ENCODE results near the gene ANKRD1. TPM values are rescaled to one million over a fixed set of nuclear protein-coding genes. Genes with fewer than 3 reads are reported as not detected.
"Not testable (repeated sequence)": the region's sequence is repeated elsewhere in the genome, so short reads cannot be mapped to it uniquely, and the experiment has no call there.

Gene ANKRD1
- total and polyA plus RNA-seq, 2 experiments from 2014 or later: 9.4 to 32.7 TPM

- peak in 1 of 2 donors; percentile 20 for DNase-seq (ENCODE audit: low read depth in 1 of 2, low spot score in 1 of 2)
- H3K36me3 ChIP-seq: peaks cover 43% of the 10 kb centered on the region
- H3K4me3 ChIP-seq: no peak overlapping the region
- no peaks in the 10 kb centered on the region for H3K27me3 ChIP-seq
- H3K27ac ChIP-seq: no peak overlapping the region
- no peak for TF ChIP-seq CTCF (IDR thresholded peaks at IDR 0.05; ENCODE audit: low read depth, low read length)
- no peaks in the 10 kb centered on the region for H3K4me1 ChIP-seq (ENCODE audit: low read depth)
- no peaks in the 10 kb centered on the region for H3K9me3 ChIP-seq (ENCODE audit: low read depth)
These were observed 36.5 kb downstream of the ANKRD1 start for GRCh38 chr10:90884431-90884830.

GRCh38 chr10:90880059-90880719 is 40.7 kb downstream of the ANKRD1 start:
- TF ChIP-seq CTCF (IDR thresholded peaks at IDR 0.05; ENCODE audit: low read depth, low read length): peak; percentile 58
- peak; percentile 17 to 66 for DNase-seq (ENCODE audit: low read depth in 1 of 2, low spot score in 1 of 2)
- H3K9me3 ChIP-seq (ENCODE audit: low read depth); H3K27me3 ChIP-seq; H3K4me1 ChIP-seq (ENCODE audit: low read depth); H3K27ac ChIP-seq; H3K4me3 ChIP-seq: not testable (repeated sequence)
- peaks cover 24% of the 10 kb centered on the region for H3K36me3 ChIP-seq

- DNase-seq (ENCODE audit: low read depth in 1 of 2, low spot score in 1 of 2): no peak
- Histone ChIP-seq H3K9me3 (ENCODE audit: low read depth) (no peaks in the 10 kb centered on the region), H3K4me3 (no peak overlapping the region), H3K36me3 (peaks cover 19% of the 10 kb centered on the region), H3K4me1 (ENCODE audit: low read depth) (no peaks in the 10 kb centered on the region), H3K27me3 (no peaks in the 10 kb centered on the region), H3K27ac (no peak overlapping the region)
- TF ChIP-seq CTCF (IDR thresholded peaks at IDR 0.05; ENCODE audit: low read depth, low read length): no peak
These were observed 41.8 kb downstream of the ANKRD1 start for GRCh38 chr10:90879062-90879461.

- Histone ChIP-seq H3K27me3 (no peaks in the 10 kb centered on the region), H3K9me3 (ENCODE audit: low read depth) (no peaks in the 10 kb centered on the region), H3K4me1 (ENCODE audit: low read depth) (peaks cover 7% of the 10 kb centered on the region), H3K36me3 (peaks cover 7% of the 10 kb centered on the region), H3K27ac (no peak overlapping the region), H3K4me3 (peak overlapping the region; percentile 93)
- no peak for TF ChIP-seq CTCF (IDR thresholded peaks at IDR 0.05; ENCODE audit: low read depth, low read length)
- DNase-seq (ENCODE audit: low read depth in 1 of 2, low spot score in 1 of 2): no peak
These were observed 48.3 kb downstream of the ANKRD1 start for GRCh38 chr10:90872648-90873020.

GRCh38 chr10:90871766-90872647 is 48.9 kb downstream of the ANKRD1 start, which contains the start of gene RPP30:
Gene RPP30 (plus strand): TSS chr10:90871974. CDS start chr10:90871987, 13 bp downstream.
- Histone ChIP-seq H3K27me3 (no peaks in the 10 kb centered on the region), H3K4me3 (peak within 1 kb of the TSS; percentile 93), H3K9me3 (ENCODE audit: low read depth) (no peaks in the 10 kb centered on the region), H3K4me1 (ENCODE audit: low read depth) (peaks cover 7% of the 10 kb centered on the region), H3K36me3 (peaks cover 7% of the 10 kb centered on the region), H3K27ac (peak within 1 kb of the TSS; percentile 81)
- TF ChIP-seq CTCF (IDR thresholded peaks at IDR 0.05; ENCODE audit: low read depth, low read length): no peak
- peak; percentile 88 to 89 for DNase-seq (ENCODE audit: low read depth in 1 of 2, low spot score in 1 of 2)

All from cardiac muscle cell (in vitro differentiated cells and primary cell).